Tibial nerve (tissue), 4 donors: Measurements from ENCODE around the gene CFAP65. TPM values are rescaled to one million over a fixed set of nuclear protein-coding genes. Genes with fewer than 3 reads are reported as not detected.

Source experiments
- DNase-seq, 2 donors: peaks; one replicate each; pipeline ENCODE4 v3.0.0-alpha.2; 2019; ENCODE audit warnings: low spot score in 2 of 2
- H3K27ac ChIP-seq, 4 donors: fragments of 200-600 bp; sonication (generic) in 3 of 4; one replicate each; pipeline ENCODE4 v1.5.1; 2017 to 2019; ENCODE audit warnings: mild to moderate bottlenecking in 1 of 4
- H3K27me3 ChIP-seq, 2 donors: fragments of 200-600 bp; sonication (generic) in 1 of 2; one replicate each; pipeline versions ENCODE4 v1.5.1 to v1.6.0; 2017 to 2019
- H3K36me3 ChIP-seq, 3 donors: fragments of 200-600 bp; sonication (generic); one replicate each; pipeline ENCODE4 v1.5.1; 2018 to 2019
- H3K4me1 ChIP-seq, 4 donors: fragments of 200-600 bp; sonication (generic) in 3 of 4; one replicate each; pipeline ENCODE4 v1.5.1; 2017 to 2019
- H3K4me3 ChIP-seq, 4 donors: fragments of 200-600 bp; sonication (generic) in 3 of 4; one replicate each; pipeline ENCODE4 v1.5.1; 2017 to 2019; ENCODE audit warnings: mild to moderate bottlenecking in 1 of 4, moderate library complexity in 1 of 4
- H3K9me3 ChIP-seq, 4 donors: fragments of 200-600 bp; sonication (generic) in 3 of 4; one replicate each; pipeline ENCODE4 v1.5.1; 2017 to 2019
- EP300 ChIP-seq, 2 donors: sonication (generic); formaldehyde crosslinking; IDR thresholded peaks; one replicate each; pipeline ENCODE4 v1.6.1; 2017; ENCODE audit warnings: antibody characterized with exemption in 2 of 2, mild to moderate bottlenecking in 1 of 2
- POLR2A ChIP-seq, 2 donors: fragments of 450-650 bp; IDR thresholded peaks; one replicate each; pipeline ENCODE4 v1.6.1; 2017; ENCODE audit warnings: antibody characterized with exemption in 2 of 2, mild to moderate bottlenecking in 2 of 2, moderate library complexity in 2 of 2
- WGBS, 2 donors: methylation state at CpG; one replicate each; pipeline ENCODE4 v1.1.5; 2018; 5-methylcytosine and 5-hydroxymethylcytosine counted together
- total RNA-seq, 4 donors: library from RNA; depleted of rRNA; stranded (reverse); fragments of >200 nt; gene quantifications; one replicate each; pipeline ENCODE4 v1.1.0, GENCODE V29; 2016
- TF ChIP-seq, protein P1 (sequence below), 5 experiments: fragments of 200-600 bp in 3 of 5; fragments of 450-650 bp in 2 of 5; sonication (generic) in 3 of 5; IDR thresholded peaks; one replicate each; pipeline ENCODE4 v1.5.1; 2016 to 2019; ENCODE audit warnings: antibody characterized with exemption in 5 of 5, mild to moderate bottlenecking in 3 of 5, moderate library complexity in 2 of 5

CFAP65 gene
- total RNA-seq, 4 donors from 2014 or later, result not detected

DNA sequence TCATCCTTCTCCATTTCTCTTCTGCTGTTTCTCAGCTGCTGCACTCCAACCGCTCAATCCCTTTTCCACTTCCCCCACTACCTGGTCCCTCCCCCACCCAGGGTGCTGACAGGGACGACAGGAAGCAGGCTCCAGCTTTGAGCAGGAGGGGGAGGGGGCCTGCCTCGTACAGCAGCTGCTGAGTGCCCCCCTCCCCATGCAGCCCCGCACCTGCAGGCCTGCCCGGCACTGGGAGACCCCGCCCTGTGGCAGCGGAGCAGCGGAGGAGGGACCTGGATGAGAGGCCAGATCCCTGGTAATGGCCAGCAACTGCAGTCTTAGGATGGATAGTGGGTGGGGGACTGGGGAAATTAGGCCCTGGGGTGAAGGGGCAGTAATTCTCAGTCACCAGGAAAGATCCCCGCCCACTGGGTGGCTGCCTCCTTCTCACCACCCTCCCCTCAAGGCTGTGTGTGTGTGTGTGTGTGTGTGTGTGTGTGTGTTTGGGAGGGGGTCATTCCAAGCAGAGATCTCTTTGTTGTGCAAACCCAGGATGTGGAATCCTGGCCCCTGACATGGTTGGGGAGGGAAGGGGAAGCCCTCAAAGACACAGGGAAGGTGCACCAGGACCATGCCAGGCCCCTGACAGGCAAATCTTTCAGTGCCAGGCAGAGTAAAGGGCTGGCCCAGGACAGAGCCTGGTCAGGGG, 41.3 kb downstream of the CFAP65 start:
- 23 to 32% methylated on average over 7 to 9 of the region's 9 CpGs for WGBS, 2 donors
- Histone ChIP-seq H3K4me3 (no peak overlapping the region), H3K27ac (no peak overlapping the region), H3K27me3 (peaks cover 0 to 92% of the 10 kb centered on the region in 2 donors), H3K4me1 (peaks cover 0 to 45% (median 21%) of the 10 kb centered on the region in 4 donors), H3K9me3 (no peaks in the 10 kb centered on the region), H3K36me3 (no peaks in the 10 kb centered on the region)
- no peak for DNase-seq
- no peak for TF ChIP-seq POLR2A (IDR thresholded peaks at IDR 0.05)

DNA sequence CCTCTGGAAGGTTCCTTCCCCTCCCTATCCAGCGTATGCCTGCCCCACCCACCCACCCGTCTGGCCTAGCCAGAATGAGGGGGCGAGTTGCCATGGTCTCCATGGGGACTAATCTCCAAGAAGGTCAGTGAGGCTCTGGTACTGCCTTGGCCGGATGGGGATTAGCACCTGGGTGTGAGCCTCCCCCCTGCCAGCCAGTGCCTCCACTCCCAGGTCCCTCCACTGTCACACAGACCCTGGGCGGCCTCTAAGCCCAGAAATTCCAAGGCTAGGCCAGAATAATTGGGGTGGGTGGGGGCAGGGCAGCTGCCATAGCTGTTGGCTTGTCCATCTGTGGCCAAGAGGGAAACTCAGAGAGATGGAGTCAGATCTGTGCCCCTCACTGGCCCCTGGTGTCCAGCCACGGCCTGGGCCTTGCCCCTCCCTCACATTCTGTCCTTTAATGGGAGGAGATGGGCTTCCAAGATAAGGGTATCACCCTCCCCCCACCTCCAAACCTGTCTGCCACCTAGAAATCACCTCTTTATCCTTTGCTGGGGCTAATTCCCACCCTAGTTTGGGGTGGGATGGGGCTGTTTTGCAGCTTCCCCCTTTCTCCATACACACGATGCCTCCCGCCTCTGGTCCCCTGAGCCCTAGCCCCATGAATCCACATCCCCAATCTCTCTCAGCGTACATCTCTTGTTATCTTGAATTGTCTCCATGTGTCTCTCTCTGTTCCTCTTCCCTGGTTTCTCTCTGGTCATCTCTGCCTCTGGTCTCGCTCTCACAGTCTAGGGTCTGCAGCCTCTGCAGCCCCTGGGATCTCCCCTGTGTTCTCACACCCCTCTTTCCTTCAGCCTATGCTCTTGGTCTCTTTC, 42.1 kb downstream of the CFAP65 start:
- Histone ChIP-seq H3K4me1 (peaks cover 0 to 45% (median 21%) of the 10 kb centered on the region in 4 donors), H3K27ac (no peak overlapping the region), H3K4me3 (no peak overlapping the region), H3K36me3 (no peaks in the 10 kb centered on the region), H3K27me3 (peaks cover 0 to 92% of the 10 kb centered on the region in 2 donors), H3K9me3 (no peaks in the 10 kb centered on the region)
- no peak for DNase-seq
- WGBS, 2 donors, result 55 to 67% methylated on average over 8 to 10 of the region's 10 CpGs
- TF ChIP-seq EP300 (IDR thresholded peaks at IDR 0.05) (no peak), POLR2A (IDR thresholded peaks at IDR 0.05) (no peak)
- TF ChIP-seq, protein P1, sequence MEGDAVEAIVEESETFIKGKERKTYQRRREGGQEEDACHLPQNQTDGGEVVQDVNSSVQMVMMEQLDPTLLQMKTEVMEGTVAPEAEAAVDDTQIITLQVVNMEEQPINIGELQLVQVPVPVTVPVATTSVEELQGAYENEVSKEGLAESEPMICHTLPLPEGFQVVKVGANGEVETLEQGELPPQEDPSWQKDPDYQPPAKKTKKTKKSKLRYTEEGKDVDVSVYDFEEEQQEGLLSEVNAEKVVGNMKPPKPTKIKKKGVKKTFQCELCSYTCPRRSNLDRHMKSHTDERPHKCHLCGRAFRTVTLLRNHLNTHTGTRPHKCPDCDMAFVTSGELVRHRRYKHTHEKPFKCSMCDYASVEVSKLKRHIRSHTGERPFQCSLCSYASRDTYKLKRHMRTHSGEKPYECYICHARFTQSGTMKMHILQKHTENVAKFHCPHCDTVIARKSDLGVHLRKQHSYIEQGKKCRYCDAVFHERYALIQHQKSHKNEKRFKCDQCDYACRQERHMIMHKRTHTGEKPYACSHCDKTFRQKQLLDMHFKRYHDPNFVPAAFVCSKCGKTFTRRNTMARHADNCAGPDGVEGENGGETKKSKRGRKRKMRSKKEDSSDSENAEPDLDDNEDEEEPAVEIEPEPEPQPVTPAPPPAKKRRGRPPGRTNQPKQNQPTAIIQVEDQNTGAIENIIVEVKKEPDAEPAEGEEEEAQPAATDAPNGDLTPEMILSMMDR (IDR thresholded peaks at IDR 0.05), result no peak

DNA sequence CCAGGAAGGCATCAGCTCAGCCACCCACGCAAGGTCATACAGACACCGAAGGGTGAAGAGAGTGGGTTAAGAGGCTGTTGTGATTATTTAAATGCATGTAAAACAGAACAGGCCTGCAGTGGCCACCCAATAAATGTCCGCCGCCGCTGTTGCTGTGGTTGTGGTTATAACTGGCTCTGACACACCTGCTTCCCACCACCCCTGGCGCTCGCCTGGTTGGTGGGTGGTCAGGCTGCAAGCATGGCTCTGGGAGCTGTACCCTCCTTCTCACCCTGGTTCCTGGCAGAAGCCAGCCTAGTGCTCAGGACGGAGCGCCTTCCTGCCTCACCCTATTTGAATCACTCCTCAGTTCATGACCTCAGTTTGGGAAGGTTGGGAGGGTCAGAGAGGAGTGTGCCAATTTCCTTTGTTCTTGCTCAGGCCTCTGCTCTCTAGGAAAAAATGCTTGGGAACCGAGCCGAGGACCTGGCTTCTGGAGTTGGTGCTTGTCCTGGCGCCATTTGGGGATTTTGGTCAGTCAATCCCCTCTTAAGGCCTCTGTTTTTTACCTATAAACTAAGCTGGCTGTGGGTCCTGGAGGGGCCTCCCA, 42.8 kb downstream of the CFAP65 start:
- TF ChIP-seq POLR2A (IDR thresholded peaks at IDR 0.05) (no peak), EP300 (IDR thresholded peaks at IDR 0.05) (peak in 1 of 2 donors; percentile 15)
- Histone ChIP-seq H3K4me3 (no peak overlapping the region), H3K27ac (no peak overlapping the region), H3K27me3 (peaks cover 0 to 92% of the 10 kb centered on the region in 2 donors), H3K36me3 (no peaks in the 10 kb centered on the region), H3K4me1 (peaks cover 0 to 51% (median 25%) of the 10 kb centered on the region in 4 donors), H3K9me3 (no peaks in the 10 kb centered on the region)
- no peak for DNase-seq
- WGBS, 2 donors, result 57 to 66% methylated on average over 11 to 12 of the region's 12 CpGs

DNA sequence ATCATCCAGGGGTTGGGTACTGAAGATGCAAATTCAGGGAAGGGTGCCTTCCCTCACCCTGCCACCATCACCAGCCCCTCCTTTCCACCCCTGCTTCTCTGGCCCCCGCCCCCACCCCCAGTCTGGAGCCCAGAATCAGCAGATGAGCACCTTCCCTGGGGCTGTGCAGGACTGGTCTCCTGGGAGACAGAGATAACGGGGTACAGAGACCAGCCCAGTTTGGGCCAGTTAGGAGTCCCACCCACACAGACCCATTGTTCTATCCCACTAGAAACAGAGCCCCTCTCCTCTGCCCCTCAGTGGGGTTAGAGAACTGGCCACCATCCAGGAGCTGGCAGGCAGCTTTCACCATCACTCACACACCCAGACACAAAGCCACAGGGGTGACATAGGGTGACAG, 43.6 kb downstream of the CFAP65 start:
- H3K4me1 ChIP-seq, result peaks cover 0 to 52% (median 26%) of the 10 kb centered on the region in 4 donors
- no peak overlapping the region for H3K4me3 ChIP-seq
- TF ChIP-seq, protein P1 (IDR thresholded peaks at IDR 0.05), result no peak
- no peak for TF ChIP-seq EP300 (IDR thresholded peaks at IDR 0.05)
- peaks cover 0 to 92% of the 10 kb centered on the region in 2 donors for H3K27me3 ChIP-seq
- WGBS, 2 donors, result 21 to 27% methylated on average over 2 of the region's 2 CpGs
- no peak overlapping the region for H3K27ac ChIP-seq
- H3K36me3 ChIP-seq, result no peaks in the 10 kb centered on the region
- DNase-seq, result no peak
- H3K9me3 ChIP-seq, result no peaks in the 10 kb centered on the region

DNA sequence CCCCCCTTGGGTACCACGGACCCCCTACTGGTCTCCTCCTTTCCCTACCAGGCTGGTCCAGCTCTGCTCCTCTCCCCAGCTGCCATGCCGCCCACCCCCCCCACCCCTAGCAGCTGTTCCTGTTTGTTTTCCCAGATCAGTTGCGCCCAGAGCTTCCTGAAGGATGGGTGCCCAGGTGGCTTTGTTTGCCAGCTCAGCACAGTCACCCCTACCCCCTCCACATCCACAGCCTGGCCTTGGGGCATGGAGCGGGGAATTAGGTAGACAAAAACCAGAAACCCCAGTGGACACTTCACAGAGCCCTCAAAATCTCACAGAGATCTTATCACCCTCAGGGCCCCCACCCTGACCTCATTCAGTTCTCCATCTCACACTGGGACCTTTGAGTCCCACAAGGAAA, 44.4 kb downstream of the CFAP65 start:
- no peak for DNase-seq
- Histone ChIP-seq H3K4me1 (peaks cover 0 to 48% (median 19%) of the 10 kb centered on the region in 4 donors), H3K4me3 (no peak overlapping the region), H3K27me3 (peaks cover 0 to 92% of the 10 kb centered on the region in 2 donors), H3K36me3 (no peaks in the 10 kb centered on the region), H3K9me3 (no peaks in the 10 kb centered on the region), H3K27ac (peak overlapping the region in 1 of 4 donors; percentile 59)
- TF ChIP-seq EP300 (IDR thresholded peaks at IDR 0.05) (no peak), POLR2A (IDR thresholded peaks at IDR 0.05) (no peak)
- TF ChIP-seq, protein P1 (IDR thresholded peaks at IDR 0.05), result no peak
- 70 to 71% methylated on average over 4 of the region's 4 CpGs for WGBS, 2 donors
